Endothelial cell of umbilical vein (primary cell): ENCODE results near the gene NCSTN.

Experiments
- POLR2A ChIP-seq: IDR thresholded peaks from 2 replicates; pipeline ENCODE4 v1.6.1; 2012; ENCODE audit warnings: low read depth, mild to moderate bottlenecking, control low read depth, low read length
- POLR2AphosphoS5 ChIP-seq: IDR thresholded peaks from 2 replicates; pipeline ENCODE4 v1.6.1; 2012; ENCODE audit warnings: low read depth, mild to moderate bottlenecking, control low read depth, low read length, moderate library complexity; ENCODE audit not compliant: insufficient read depth
- TF ChIP-seq, protein P1 (sequence below), 2 donors: IDR thresholded peaks; 1 replicate in 1 of 2; 2 replicates in 1 of 2; pipeline ENCODE4 v1.5.1; 2011; ENCODE audit warnings: low read length in 2 of 2, mild to moderate bottlenecking in 2 of 2, moderate library complexity in 2 of 2, control low read depth in 1 of 2, inconsistent platforms in 1 of 2, low read depth in 1 of 2; ENCODE audit not compliant: insufficient read depth in 1 of 2; ENCODE audit errors: extremely low read depth in 1 of 2

GRCh38 chr1:160315359-160315758 is 27.8 kb upstream of the NCSTN start:
- TF ChIP-seq POLR2AphosphoS5 = no peak
- TF ChIP-seq POLR2A = no peak
- TF ChIP-seq, protein P1, sequence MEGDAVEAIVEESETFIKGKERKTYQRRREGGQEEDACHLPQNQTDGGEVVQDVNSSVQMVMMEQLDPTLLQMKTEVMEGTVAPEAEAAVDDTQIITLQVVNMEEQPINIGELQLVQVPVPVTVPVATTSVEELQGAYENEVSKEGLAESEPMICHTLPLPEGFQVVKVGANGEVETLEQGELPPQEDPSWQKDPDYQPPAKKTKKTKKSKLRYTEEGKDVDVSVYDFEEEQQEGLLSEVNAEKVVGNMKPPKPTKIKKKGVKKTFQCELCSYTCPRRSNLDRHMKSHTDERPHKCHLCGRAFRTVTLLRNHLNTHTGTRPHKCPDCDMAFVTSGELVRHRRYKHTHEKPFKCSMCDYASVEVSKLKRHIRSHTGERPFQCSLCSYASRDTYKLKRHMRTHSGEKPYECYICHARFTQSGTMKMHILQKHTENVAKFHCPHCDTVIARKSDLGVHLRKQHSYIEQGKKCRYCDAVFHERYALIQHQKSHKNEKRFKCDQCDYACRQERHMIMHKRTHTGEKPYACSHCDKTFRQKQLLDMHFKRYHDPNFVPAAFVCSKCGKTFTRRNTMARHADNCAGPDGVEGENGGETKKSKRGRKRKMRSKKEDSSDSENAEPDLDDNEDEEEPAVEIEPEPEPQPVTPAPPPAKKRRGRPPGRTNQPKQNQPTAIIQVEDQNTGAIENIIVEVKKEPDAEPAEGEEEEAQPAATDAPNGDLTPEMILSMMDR (IDR thresholded peaks at IDR 0.05; ENCODE audit: extremely low read depth in 1 of 2, insufficient read depth in 1 of 2, low read depth in 1 of 2, low read length in 2 of 2) = no peak
